Stimulated activated CD8-positive, alpha-beta memory T cell treated with anti-CD3 and anti-CD28 coated beads, Interleukin-7, amount 100 ng/mL, for 4 hours (primary cell): ENCODE measurements around the gene MEF2D.

Experiments
- DNase-seq, 2 donors: peaks; one replicate each; pipeline ENCODE4 v3.0.0-alpha.2; 2020; ENCODE audit warnings: low read depth in 2 of 2

The MEF2D gene

DNA sequence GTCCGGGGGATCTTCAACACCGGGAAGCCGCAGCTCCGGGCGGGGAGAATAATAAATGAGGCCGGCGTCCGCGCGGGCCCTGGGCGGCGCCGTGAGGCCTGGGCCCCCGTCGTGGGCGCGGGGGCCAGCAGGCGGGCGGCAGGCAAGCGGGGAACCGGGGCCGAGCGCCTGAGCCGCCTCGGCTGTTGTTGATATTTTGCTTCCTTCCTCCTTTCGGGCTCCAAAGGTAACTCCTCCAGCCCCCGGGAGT lies at the start of gene MEF2D:
MEF2D (minus strand) TSS at position 233 of the 250 bp plus-strand sequence. CDS start 17,483 bp downstream, outside the sequence.
- no peak for DNase-seq

DNA sequence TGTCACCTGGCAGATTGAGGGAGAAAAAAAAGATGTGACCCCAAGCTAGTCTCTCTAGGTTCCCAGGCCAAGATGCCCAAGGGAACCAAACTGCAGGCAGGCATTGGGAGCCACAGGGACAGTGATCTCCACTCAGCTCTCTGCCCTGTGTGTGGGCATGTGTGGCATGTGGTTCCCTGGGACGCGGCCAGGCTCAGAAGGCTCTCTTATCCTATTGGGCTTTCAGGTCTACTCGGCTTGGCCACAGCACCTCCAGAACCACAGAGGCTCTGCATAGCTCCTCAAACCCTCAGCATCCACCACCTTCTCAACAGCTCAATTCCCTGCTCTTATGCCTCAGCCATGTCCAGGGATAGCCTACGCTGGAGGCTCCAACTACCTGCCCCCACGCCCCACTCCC lies 49.8 kb upstream of the MEF2D start:
- DNase-seq = no peak

DNA sequence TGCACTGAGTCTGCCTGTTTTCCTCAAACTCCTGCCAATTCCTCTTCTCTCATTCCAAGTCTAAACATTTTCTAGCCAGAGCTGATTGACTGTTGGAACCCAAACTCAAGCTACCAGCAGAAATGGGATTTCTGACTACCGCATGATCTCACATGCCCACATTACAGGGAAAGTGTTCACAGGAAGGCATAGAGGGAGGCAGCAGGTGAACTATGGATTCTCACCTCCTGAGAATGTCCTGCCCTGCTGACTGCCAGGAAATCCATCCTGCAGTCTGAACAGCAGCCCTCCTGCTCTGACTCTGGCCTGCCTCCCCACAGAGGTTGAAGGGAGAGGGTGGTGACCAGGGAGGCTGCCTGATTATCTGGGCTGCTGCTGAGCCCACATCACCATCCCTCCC lies 49.3 kb upstream of the MEF2D start:
- DNase-seq = no peak

DNA sequence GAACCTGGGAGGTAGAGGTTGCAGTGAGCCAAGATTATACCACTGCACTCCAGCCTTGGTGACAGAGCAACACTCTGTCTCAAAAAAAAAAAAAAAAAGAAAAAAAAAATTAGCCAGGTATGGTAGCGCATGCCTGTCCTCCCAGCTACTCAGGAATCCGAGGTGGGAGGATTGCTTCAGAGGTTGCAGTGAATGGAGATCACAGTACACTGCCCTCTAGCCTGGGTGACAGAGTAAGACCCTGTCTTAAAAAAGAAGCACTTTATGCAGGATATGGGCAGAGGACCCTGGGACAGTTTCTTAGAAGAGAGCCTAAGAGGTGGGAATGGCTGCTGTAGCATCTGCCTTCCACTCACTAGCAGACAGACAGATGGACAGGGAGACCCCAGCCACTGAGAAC lies 48.8 kb upstream of the MEF2D start:
- no peak for DNase-seq

DNA sequence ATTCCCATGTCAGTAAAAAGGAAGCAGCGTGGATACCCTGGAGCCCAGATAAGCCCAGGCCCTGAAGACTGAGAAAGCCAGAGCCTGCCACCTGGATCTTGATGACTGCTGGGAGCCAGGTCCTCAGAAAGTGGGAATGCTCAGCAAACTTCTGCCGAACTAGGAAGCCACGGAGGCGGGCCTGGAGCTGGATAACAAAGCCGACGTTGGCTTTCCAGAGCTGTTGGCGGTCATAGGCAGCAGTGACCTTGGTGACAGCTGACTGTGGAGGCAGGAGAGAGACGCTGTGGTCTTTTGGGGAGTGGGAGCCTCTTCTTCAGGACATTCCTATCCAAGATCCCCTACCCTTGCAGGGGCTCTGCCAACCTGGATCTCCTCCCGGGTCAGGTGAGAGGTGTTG lies 47.4 kb upstream of the MEF2D start:
- DNase-seq = no peak

- no peak for DNase-seq
Measured at GRCh38 chr1:156547434-156547833, 46.9 kb upstream of the MEF2D start.

DNA sequence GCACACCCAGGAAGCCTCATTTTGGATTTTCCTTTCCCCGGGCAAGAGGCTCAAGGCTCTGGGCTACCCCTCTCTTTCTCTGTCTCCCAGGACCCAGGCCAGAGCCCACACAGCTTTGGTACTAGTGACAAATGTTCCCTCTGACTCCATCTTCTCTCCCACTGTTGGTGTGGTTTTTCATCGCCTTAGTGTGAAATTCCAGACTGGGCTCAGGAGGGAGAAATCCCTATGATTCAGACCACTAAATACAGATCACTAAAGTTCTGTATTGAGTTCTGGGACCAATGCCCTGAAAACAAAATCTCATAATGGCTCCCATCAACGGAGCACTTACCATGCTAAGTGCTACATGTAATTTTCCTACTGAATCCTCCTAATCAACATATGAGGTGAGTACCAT lies 45.7 kb upstream of the MEF2D start:
- no peak for DNase-seq

DNA sequence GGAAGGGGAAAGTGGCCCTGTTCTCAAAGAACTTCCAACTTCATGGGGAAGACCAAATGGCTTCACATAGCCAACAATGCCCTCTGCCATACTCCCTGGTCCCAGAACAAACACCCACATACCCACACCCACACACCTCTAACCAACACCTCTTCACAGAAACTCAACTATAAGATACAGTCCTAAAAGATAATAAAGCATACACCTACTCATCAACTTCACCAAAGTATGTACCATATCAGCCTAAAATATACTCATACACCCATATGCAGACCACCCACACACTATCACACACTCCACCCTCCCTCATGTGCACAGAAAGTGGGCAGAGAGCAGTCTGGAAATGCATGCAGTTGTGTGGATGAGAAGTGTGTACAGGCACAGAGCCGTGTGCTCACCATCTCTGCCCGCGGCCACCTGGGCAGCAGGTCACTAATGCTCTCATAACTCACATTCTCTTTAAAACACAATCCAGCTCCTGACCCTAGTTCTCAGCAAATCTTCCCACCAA lies 44.1 kb upstream of the MEF2D start:
- no peak for DNase-seq

DNA sequence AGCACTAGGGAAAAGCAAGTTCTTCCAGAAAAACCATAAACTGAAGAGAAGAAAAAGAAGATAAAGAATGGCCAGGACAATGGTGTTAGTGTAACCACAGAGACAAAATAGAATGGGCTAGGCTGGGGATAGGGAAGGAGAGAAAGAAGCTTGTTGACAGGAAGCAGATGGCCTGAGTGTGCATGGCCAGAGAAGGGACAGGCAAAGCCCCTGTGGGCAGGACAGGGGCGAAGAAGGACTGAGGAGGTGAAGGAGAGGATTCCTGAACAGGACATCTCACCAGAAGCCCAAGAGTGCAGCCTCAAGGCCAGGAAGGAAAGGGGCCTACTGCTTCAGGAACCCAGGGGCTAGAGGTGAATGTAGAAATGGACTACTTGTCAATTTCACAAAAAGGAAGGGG lies 42.5 kb upstream of the MEF2D start:
- DNase-seq = no peak

- no peak for DNase-seq
Measured at GRCh38 chr1:156540955-156541354, 40.4 kb upstream of the MEF2D start.

- DNase-seq = no peak
Measured at GRCh38 chr1:156539818-156540355, 39.3 kb upstream of the MEF2D start.

- no peak for DNase-seq
Measured at GRCh38 chr1:156538711-156539440, 38.3 kb upstream of the MEF2D start.

DNA sequence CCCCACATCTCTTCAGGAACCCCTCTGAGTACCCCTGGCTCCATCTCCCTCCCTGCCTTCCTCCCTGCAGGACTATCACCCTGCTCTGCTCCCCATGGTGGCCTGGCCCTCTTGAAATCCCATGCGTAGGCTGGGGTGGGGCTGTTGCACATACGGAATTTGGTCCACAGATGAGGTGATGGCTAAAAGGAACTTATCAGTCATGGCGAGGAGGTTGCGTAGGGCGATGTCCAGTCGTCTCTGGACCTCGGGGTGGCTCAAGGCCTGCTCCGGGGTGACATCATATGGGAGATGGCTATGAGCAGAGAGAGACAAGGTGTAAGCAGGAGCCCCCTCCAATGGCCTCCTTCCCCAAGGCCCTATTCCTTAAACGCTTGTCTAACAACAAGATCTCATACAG lies 36.5 kb upstream of the MEF2D start:
- DNase-seq = no peak

- no peak for DNase-seq
Measured at GRCh38 chr1:156534424-156535060, 34.0 kb upstream of the MEF2D start.

DNA sequence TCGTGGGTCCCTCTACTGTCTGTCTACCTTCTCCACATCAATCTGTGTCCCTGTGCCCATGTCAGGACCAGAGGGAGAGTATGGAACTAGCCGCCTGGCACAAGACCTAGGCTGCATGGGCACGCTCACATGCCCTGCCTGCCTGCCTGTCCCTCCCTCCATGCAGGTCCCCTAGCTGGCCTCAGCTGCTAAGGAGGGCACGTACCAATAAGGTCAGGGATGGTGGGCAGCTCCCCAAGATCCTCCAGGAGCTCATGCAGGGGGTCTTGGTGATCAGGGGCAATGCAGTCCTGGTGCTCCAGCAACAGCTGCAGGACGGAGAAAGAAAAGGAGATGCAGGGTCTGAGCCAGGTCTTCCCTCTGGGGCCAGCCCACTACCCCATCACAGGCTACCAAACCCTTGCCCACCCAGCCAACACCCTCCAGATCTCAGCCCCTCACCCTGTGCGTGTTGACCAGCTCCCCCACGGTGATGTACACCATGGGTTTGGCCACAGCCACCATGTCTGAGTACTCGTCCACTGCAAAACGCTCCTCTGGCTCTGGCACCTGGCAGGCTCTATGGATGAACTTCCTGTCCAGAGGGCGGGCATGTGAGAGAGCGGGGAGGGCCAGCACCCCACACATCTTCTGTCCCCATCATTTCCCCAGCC lies 33.1 kb upstream of the MEF2D start:
- DNase-seq = no peak

GRCh38 chr1:156532374-156532773 lies 31.8 kb upstream of the MEF2D start:
- no peak for DNase-seq

GRCh38 chr1:156530006-156530405 lies 29.4 kb upstream of the MEF2D start:
- DNase-seq = no peak

- no peak for DNase-seq
Measured at GRCh38 chr1:156528875-156529425, 28.4 kb upstream of the MEF2D start.

GRCh38 chr1:156528231-156528630 lies 27.7 kb upstream of the MEF2D start:
- no peak for DNase-seq

DNA sequence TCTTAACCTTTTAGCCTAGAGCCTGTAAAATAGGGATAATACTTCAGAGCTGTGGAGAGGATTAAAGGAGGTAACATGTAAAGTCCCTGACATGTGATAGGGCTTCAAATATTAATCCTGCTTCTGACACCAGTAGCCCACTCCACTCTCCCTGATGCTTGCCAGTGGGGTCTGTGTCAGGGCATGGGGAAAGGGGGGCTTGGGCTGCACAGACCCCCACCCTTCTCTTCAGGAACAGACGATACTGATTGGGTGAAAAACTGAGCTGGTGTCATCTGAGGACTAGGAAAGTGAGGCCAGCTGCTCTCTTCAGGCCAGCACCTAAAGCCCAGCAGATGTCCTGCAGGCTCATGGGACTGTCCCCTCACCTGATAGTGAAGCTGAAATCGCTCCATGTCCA lies 27.0 kb upstream of the MEF2D start:
- no peak for DNase-seq

DNA sequence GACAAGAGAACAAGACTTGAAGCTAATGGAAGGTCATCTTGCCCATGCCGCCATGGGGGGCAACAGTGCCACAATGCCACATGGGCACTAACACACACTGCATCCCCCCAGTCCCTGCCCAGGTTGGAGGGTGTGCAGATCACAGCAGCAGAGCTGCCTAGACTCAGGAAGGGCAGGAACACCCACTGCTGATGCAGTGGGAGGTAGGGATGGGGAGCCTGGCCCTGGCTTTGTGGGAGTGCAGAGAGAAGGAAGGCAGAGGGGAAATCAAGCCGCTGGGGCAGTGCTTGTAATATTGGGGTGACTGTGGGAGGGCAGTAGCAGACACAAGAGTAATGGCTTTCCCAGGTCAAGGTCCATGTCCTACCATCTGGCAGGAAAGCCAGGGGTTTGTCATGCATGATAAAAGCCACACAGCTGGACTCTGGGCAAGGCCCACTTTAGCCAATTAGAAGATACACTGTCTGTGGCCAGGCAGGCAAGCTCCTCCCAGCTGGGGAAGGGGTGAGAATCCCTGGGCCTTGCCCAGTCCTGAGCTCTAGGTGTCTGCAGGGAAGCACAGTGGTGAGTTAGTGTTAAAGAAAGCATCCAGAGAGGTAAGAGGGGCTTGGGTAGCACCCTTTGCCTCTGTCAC lies 25.4 kb upstream of the MEF2D start:
- DNase-seq = no peak

- no peak for DNase-seq
Measured at GRCh38 chr1:156525071-156525501, 24.5 kb upstream of the MEF2D start.
